GM18520 (cell line): ENCODE data around the gene ATXN7L2.

Experiments used
- ATAC-seq: cut with Tn5 transposase; IDR thresholded peaks from one replicate; pipeline ENCODE4 v1.9.1; 2021; ENCODE audit not compliant: unreplicated experiment

The ATXN7L2 gene

DNA sequence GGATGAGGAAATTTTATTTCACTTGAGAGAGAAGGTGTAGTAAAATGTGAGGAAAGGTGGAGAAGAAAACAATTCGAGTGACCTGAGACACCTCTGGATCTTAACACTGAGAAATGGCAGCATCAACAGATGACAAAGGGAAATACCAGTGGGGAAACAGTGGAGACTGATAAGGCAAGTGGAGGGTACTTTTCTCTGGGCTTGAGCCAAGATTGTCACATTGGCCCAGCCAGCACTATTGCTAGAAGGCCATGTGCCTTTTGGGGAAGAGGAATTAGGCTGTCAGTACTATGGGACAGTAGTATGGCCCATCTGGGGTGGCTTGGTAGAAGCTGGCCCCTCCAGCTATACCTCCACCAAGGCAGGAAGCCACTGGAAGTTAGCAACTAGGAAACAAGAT lies 9.0 kb upstream of the ATXN7L2 start:
- ATAC-seq: no peak

DNA sequence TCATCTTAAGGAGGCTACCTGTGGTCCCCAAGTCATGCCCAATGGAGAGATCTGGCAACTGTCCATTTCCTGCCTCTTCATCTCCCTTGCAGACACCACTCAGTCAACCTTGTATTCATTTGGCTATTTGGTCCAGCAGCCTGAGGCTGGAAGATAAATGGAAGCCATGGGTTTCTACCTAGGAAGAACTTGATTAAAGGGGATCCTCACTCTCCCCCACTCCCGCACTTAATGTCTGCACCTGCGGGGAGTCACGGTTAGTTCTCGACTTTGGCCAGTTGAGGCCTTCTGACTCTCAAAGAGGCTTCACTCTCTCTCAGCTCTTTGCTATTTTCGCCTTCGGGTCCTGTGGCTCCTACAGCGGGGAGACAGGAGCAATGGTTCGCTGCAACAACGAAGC lies 8.4 kb upstream of the ATXN7L2 start:
- no peak for ATAC-seq

GRCh38 chr1:109476825-109477224 lies 6.9 kb upstream of the ATXN7L2 start:
- ATAC-seq: no peak

GRCh38 chr1:109477821-109478220 lies 5.9 kb upstream of the ATXN7L2 start:
- ATAC-seq: no peak

- ATAC-seq: no peak
Observed at GRCh38 chr1:109478806-109479205, 4.9 kb upstream of the ATXN7L2 start.

DNA sequence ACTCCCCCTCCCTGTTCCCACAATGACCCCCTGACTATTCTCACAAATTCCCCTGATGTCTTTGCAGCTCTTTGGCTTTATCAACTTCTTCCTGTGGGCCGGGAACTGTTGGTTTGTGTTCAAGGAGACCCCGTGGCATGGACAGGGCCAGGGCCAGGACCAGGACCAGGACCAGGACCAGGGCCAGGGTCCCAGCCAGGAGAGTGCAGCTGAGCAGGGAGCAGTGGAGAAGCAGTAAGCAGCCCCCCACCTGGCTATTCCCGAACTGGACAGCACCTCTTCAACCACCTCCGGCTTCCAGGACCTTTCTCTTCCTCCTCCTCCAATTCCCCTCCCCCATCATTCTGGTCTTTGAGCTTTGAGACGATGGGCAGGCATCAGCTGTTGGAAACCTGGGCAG lies 4.4 kb upstream of the ATXN7L2 start:
- no peak for ATAC-seq

- ATAC-seq: no peak
Observed at GRCh38 chr1:109479901-109480300, 3.8 kb upstream of the ATXN7L2 start.

GRCh38 chr1:109481646-109482045 lies 2.1 kb upstream of the ATXN7L2 start:
- no peak for ATAC-seq

DNA sequence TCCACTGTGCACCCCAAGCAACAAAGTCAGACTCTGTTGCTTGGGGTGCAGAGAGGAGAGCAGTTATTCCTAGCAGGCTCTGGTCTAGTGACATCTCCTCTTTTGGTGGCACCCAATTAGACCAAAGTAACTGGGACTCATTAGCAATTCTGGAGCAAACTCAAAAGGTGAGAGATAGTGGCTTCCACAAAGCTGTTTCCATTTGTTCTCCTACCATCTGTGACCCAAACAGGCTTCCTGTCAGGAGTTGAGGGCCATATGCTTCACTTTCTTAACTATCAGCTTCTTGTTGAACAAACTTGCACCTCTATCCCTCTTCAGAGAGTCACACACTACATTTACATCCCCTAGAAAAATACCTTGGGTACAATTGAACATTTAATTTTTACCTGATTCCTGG lies 1.5 kb upstream of the ATXN7L2 start:
- no peak for ATAC-seq

- peak; percentile 11 for ATAC-seq
Observed at GRCh38 chr1:109482791-109483671, 674 bp upstream of the ATXN7L2 start.

DNA sequence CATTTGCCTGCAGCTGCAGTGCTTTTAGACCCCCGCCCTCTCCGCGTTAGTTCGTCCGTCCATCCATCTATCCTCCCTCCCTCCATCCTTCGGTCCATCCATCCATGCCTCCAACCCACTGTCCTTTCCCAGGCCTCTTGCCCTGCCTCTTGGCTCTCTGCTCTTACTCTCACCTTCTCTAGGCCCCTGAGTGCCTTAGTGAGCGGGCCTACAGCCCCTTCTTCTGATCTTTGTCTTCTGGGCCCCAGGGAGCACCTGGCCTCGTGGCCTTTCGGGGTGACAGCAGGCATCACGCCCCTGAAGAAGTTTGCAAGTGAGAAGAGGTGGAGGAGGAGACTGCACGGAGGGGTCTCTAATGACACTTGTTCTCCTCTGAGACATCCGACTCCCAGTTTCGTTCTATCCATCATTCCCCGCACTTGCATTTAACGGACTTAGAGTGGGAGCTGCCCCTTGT lies 842 bp downstream of the ATXN7L2 start:
- no peak for ATAC-seq

- ATAC-seq: no peak
Observed at GRCh38 chr1:109485001-109485400, 1.3 kb downstream of the ATXN7L2 start.

DNA sequence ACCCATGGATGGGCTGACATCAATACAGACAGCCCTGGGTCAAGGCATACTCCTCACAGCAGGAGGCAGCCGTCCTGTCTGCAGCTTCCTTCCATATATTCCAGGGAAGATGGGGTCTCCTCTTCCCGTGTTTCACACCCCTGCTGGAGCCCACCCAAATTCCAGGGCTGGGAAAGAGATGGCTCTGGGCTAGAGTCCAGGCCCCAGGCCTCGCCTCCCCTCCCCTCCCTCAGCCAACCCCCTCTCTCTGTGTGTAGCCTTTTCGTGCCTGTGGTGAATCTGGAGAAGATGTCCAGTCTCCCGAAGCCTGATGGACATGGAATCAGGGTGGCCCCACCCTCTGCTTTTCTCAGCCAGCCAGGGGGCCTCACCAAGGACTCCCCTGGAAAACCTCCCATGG lies 3.6 kb downstream of the ATXN7L2 start:
- no peak for ATAC-seq

DNA sequence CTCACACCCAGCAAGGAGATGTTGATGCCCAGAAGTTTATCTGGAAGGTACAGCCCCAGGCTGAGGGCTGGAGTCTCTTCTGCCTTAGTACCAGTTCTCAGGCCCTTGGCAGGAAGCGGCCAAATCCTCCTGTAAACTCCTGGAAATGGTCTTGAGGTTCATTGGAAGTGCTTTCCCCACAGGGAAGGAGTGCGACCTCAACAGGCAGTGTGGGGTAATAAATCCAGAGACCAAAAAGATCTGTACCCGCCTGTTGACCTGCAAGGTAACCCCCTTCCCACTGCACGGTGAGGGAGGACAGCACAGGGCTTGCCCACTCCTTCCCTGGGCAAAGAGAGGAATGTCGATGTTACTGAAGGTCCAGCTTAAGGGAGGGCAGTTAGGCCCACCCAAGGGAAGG lies 4.5 kb downstream of the ATXN7L2 start:
- no peak for ATAC-seq

GRCh38 chr1:109488696-109489095 lies 5.0 kb downstream of the ATXN7L2 start:
- no peak for ATAC-seq

- ATAC-seq: no peak
Observed at GRCh38 chr1:109490029-109490933, 6.6 kb downstream of the ATXN7L2 start.

- ATAC-seq: no peak
Observed at GRCh38 chr1:109490934-109491302, 7.2 kb downstream of the ATXN7L2 start.

DNA sequence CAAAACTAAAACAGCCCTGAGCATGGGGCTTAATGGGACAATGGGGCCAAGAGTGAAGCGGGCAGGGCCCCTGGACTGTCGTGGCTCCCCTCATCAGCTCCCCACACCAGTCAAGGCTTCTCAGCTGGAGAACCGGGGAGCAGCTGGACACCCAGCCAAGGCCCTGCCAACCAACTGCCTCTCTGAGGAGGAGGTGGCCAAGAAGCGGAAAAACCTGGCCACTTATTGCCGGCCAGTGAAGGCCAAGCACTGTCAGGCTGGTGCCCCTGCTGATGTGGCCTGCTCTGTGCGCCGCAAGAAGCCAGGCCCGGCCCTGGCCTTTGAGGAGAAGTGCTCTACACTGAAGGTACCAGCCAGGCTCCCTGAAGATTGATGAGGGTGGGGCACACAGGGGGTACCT lies 7.7 kb downstream of the ATXN7L2 start:
- no peak for ATAC-seq

DNA sequence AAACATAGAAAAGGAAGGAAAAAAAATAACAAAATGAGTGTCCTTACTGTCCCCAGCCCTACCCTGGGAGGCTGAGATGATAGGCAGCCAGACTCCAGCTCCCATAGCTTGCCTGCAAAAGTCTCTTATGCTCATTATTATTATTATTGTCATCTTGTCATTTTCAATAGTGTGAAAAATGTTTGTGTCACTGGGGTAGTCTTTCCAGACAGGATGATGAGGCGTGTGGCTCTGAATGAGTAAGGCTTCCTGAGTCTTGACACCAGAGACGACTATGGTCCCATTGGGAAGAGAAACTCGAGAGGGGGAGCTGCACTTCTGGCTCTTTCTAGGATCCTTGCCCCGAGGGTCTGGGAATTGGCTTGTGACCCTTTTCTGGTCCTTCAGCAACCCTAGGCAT lies 9.1 kb downstream of the ATXN7L2 start:
- no peak for ATAC-seq

- ATAC-seq: no peak
Observed at GRCh38 chr1:109493227-109493626, 9.5 kb downstream of the ATXN7L2 start.

DNA sequence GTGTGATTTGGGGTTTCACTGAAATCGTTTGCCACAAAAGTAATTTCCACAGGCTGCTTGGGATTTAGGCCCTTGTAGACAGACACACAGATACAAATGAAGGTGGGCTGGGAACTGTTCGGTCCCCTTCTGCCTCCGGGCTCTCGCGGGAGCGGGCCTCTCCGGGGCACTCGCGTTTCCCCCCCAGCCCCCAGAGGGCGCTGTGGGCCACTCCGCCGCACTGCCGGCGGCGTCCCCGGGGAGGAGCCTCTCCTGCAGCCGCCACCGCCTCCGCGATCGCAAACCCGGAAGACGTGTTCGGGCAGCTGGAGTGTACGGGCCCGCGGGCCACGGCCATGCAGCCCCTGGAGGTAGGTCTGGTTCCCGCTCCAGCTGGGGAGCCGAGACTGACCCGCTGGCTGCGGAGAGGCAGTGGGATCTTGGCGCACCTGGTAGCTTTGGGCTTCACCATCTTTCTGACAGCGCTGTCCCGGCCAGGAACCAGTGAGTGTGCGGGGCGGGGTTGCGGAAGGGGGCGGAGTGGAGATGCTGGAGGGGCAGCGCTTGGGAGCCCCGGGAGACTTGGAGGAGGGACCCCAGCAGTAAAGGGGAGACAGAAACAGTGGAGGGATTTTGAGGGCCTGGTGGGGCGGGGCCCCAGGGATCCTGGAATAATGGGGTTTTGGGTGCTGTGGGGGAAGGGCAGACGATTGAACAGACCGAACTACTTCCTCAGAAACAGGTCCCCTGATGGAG lies 10.3 kb downstream of the ATXN7L2 start, which contains the start of gene CYB561D1:
CYB561D1 (plus strand) TSS at position 290 of the 735 bp plus-strand sequence; CDS start at position 336, 46 bp downstream.
- peak; percentile 81 for ATAC-seq
